Activated CD4-positive, alpha-beta T cell treated with anti-CD3 and anti-CD28 coated beads, Interleukin-2, amount 10 ng/mL, durations not matched to agents 7 days and 5 days (primary cell): ENCODE results near the gene NOXA1. TPM values are rescaled to one million over a fixed set of nuclear protein-coding genes. Genes with fewer than 3 reads are reported as not detected.
"Not testable (repeated sequence)": the region's sequence is repeated elsewhere in the genome, so short reads cannot be mapped to it uniquely, and the experiment has no call there.

Experiments used
- CTCF ChIA-PET: fragments of 350-600 bp; sonication (Branson Sonifier 250); formaldehyde crosslinking; loops from one replicate; lab custom pipeline; 2021; ENCODE audit warnings: antibody characterized with exemption; lab: Charles Lee
- POLR2A ChIA-PET: fragments of 350-600 bp; sonication (Branson Sonifier 250); formaldehyde crosslinking; loops from one replicate; lab custom pipeline; 2021; ENCODE audit warnings: antibody characterized with exemption; lab: Charles Lee
- DNase-seq: peaks from one replicate; pipeline ENCODE4 v3.0.0-alpha.2; 2020
- H3K27ac Mint-ChIP-seq: one replicate; pipeline ENCODE4 v1.8.0; 2021; ENCODE audit warnings: mild to moderate bottlenecking, moderate library complexity, mixed read lengths
- H3K27me3 Mint-ChIP-seq: one replicate; pipeline ENCODE4 v1.8.0; 2021; ENCODE audit warnings: mixed read lengths
- H3K36me3 Mint-ChIP-seq: one replicate; pipeline ENCODE4 v1.8.0; 2021; ENCODE audit warnings: low read depth, mixed read lengths
- H3K4me1 Mint-ChIP-seq: one replicate; pipeline ENCODE4 v1.8.0; 2021; ENCODE audit warnings: mixed read lengths
- H3K4me3 Mint-ChIP-seq: one replicate; pipeline ENCODE4 v1.8.0; 2021; ENCODE audit warnings: mild to moderate bottlenecking, moderate library complexity, mixed read lengths
- H3K9me3 Mint-ChIP-seq: one replicate; pipeline ENCODE4 v1.8.0; 2021; ENCODE audit warnings: mixed read lengths
- total RNA-seq, 2 experiments: library from RNA; stranded (reverse); gene quantifications; one replicate each; pipeline ENCODE4 v1.2.3, GENCODE V29; 2021

Gene NOXA1
- total RNA-seq, 2 experiments from 2014 or later = 0.46 to 1.1 TPM

- peaks cover 11% of the 10 kb centered on the region for H3K27me3 Mint-ChIP-seq
- no peak overlapping the region for H3K4me3 Mint-ChIP-seq
- H3K36me3 Mint-ChIP-seq = peaks cover 5% of the 10 kb centered on the region
- ChIA-PET POLR2A (no interaction called here), CTCF (interaction anchor here (1.3 to 1.6 kb wide), 2 partner anchors 10 to 24 kb away, joined by 4 to 5 read pairs; partner anchors contain the start of genes EXD3 and NOXA1)
- H3K4me1 Mint-ChIP-seq = peaks cover 26% of the 10 kb centered on the region
- no peaks in the 10 kb centered on the region for H3K9me3 Mint-ChIP-seq
- DNase-seq = no peak
- peak overlapping the region; percentile 69 for H3K27ac Mint-ChIP-seq
Observed at GRCh38 chr9:137446851-137447471, 23.8 kb downstream of the NOXA1 start.

- peaks cover 5% of the 10 kb centered on the region for H3K27me3 Mint-ChIP-seq
- no peak overlapping the region for H3K27ac Mint-ChIP-seq
- ChIA-PET POLR2A (interaction anchor here (0.6 kb wide), 1 partner anchor 225 kb away, joined by 6 read pairs; no protein-coding TSS in a partner anchor), CTCF (interaction anchor here (0.7 to 1.6 kb wide), 2 partner anchors 25 to 399 kb away, joined by 4 to 5 read pairs; partner anchors contain the start of genes EXD3 and NOXA1)
- no peak overlapping the region for H3K4me3 Mint-ChIP-seq
- H3K36me3 Mint-ChIP-seq = peaks cover 7% of the 10 kb centered on the region
- H3K4me1 Mint-ChIP-seq = peaks cover 29% of the 10 kb centered on the region
- H3K9me3 Mint-ChIP-seq = no peaks in the 10 kb centered on the region
- DNase-seq = no peak
Observed at GRCh38 chr9:137447722-137448601, 24.8 kb downstream of the NOXA1 start.

- CTCF ChIA-PET = interaction anchor here (1.6 kb wide), 1 partner anchor 25 kb away, joined by 5 read pairs; the partner anchor contains the start of genes EXD3 and NOXA1
Observed at GRCh38 chr9:137448602-137448962, 25.4 kb downstream of the NOXA1 start.

GRCh38 chr9:137449081-137449844, 26.1 kb downstream of the NOXA1 start:
- no peak overlapping the region for H3K27ac Mint-ChIP-seq
- H3K36me3 Mint-ChIP-seq = peaks cover 11% of the 10 kb centered on the region
- H3K9me3 Mint-ChIP-seq = no peaks in the 10 kb centered on the region
- ChIA-PET CTCF (interaction anchor here (1.0 kb wide), 1 partner anchor 12 kb away, joined by 3 read pairs; no protein-coding TSS in a partner anchor), POLR2A (interaction anchor here (0.6 kb wide), 1 partner anchor 223 kb away, joined by 6 read pairs; no protein-coding TSS in a partner anchor)
- DNase-seq = no peak
- H3K4me1 Mint-ChIP-seq = peaks cover 35% of the 10 kb centered on the region
- H3K4me3 Mint-ChIP-seq = no peak overlapping the region
- H3K27me3 Mint-ChIP-seq = no peaks in the 10 kb centered on the region

More at GRCh38 chr9:137448602-137448962, 25.4 kb downstream of the NOXA1 start:
- no peaks in the 10 kb centered on the region for H3K9me3 Mint-ChIP-seq
- H3K4me3 Mint-ChIP-seq = no peak overlapping the region
- peaks cover 32% of the 10 kb centered on the region for H3K4me1 Mint-ChIP-seq
- POLR2A ChIA-PET = interaction anchor here (0.6 kb wide), 1 partner anchor 224 kb away, joined by 6 read pairs; no protein-coding TSS in a partner anchor
- peaks cover under 1% of the 10 kb centered on the region for H3K27me3 Mint-ChIP-seq
- peaks cover 8% of the 10 kb centered on the region for H3K36me3 Mint-ChIP-seq
- DNase-seq = no peak
- no peak overlapping the region for H3K27ac Mint-ChIP-seq

GRCh38 chr9:137449931-137450538, 26.8 kb downstream of the NOXA1 start:
- Mint-ChIP-seq H3K9me3 (no peaks in the 10 kb centered on the region), H3K36me3 (peaks cover 14% of the 10 kb centered on the region), H3K4me3 (no peak overlapping the region), H3K4me1 (peaks cover 37% of the 10 kb centered on the region), H3K27me3 (no peaks in the 10 kb centered on the region), H3K27ac (peak overlapping the region; percentile 54)
- ChIA-PET CTCF (interaction anchor here (1.0 kb wide), 1 partner anchor 12 kb away, joined by 3 read pairs; no protein-coding TSS in a partner anchor), POLR2A (no interaction called here)
- DNase-seq = peak; percentile 54

GRCh38 chr9:137450539-137451222, 27.5 kb downstream of the NOXA1 start:
- H3K27me3 Mint-ChIP-seq = not testable (repeated sequence)

GRCh38 chr9:137451264-137452005, 28.2 kb downstream of the NOXA1 start:
- not testable (repeated sequence) for H3K27ac Mint-ChIP-seq

More at GRCh38 chr9:137450539-137451222, 27.5 kb downstream of the NOXA1 start:
- H3K9me3 Mint-ChIP-seq, H3K4me3 Mint-ChIP-seq, POLR2A ChIA-PET, CTCF ChIA-PET: not testable (repeated sequence)
- peak; percentile 48 for DNase-seq
- H3K4me1 Mint-ChIP-seq = peaks cover 32% of the 10 kb centered on the region
- peaks cover 14% of the 10 kb centered on the region for H3K36me3 Mint-ChIP-seq
- peak overlapping the region; percentile 54 for H3K27ac Mint-ChIP-seq

GRCh38 chr9:137452006-137452760, 29.0 kb downstream of the NOXA1 start:
- Mint-ChIP-seq H3K4me1 (peaks cover 43% of the 10 kb centered on the region), H3K27ac (no peak overlapping the region), H3K4me3 (no peak overlapping the region), H3K9me3 (no peaks in the 10 kb centered on the region), H3K36me3 (peaks cover 16% of the 10 kb centered on the region), H3K27me3 (no peaks in the 10 kb centered on the region)
- POLR2A ChIA-PET = no interaction called here
- DNase-seq = no peak
- CTCF ChIA-PET = interaction anchor here (0.7 to 1.3 kb wide), 2 partner anchors 9 to 29 kb away, joined by 5 read pairs; partner anchors contain the start of genes EXD3 and NOXA1

More at GRCh38 chr9:137451264-137452005, 28.2 kb downstream of the NOXA1 start:
- H3K27me3 Mint-ChIP-seq, POLR2A ChIA-PET, H3K9me3 Mint-ChIP-seq, DNase-seq, H3K4me3 Mint-ChIP-seq, CTCF ChIA-PET: not testable (repeated sequence)
- Mint-ChIP-seq H3K36me3 (peaks cover 16% of the 10 kb centered on the region), H3K4me1 (peaks cover 39% of the 10 kb centered on the region)

GRCh38 chr9:137452761-137453642, 29.8 kb downstream of the NOXA1 start:
- no peaks in the 10 kb centered on the region for H3K27me3 Mint-ChIP-seq
- no peaks in the 10 kb centered on the region for H3K9me3 Mint-ChIP-seq
- H3K4me1 Mint-ChIP-seq = peaks cover 43% of the 10 kb centered on the region
- no peak overlapping the region for H3K4me3 Mint-ChIP-seq
- peak overlapping the region; percentile 69 for H3K27ac Mint-ChIP-seq
- CTCF ChIA-PET = interaction anchor here (0.7 to 1.3 kb wide), 3 partner anchors 7 to 30 kb away, joined by 4 to 5 read pairs (median 5); partner anchors contain the start of genes EXD3 and NOXA1
- DNase-seq = no peak
- POLR2A ChIA-PET = no interaction called here
- H3K36me3 Mint-ChIP-seq = peaks cover 16% of the 10 kb centered on the region
